HepG2 (cell line): Measurements from ENCODE around the gene RNASE8. TPM values are rescaled to one million over a fixed set of nuclear protein-coding genes. Genes with fewer than 3 reads are reported as not detected.
A peak's percentile ranks its signal among the peaks of the same experiment; 100 is the strongest.

Experiments used
- ARNT ChIP-seq: fragments of 450-650 bp; IDR thresholded peaks from 2 replicates; pipeline ENCODE4 v1.6.1; 2017
- CAMTA2 ChIP-seq: sonication (generic); formaldehyde crosslinking; IDR thresholded peaks from 2 replicates; pipeline ENCODE4 v1.4.0; 2020; ENCODE audit warnings: mild to moderate bottlenecking, missing genetic modification reagents, borderline replicate concordance
- DR1 ChIP-seq: sonication (generic); formaldehyde crosslinking; IDR thresholded peaks from 2 replicates; pipeline ENCODE4 v1.8.0; 2021; ENCODE audit warnings: mild to moderate bottlenecking, missing genetic modification reagents, inconsistent platforms
- E2F1 ChIP-seq: sonication (generic); formaldehyde crosslinking; IDR thresholded peaks from 2 replicates; pipeline ENCODE4 v1.5.0; 2020; ENCODE audit warnings: missing genetic modification reagents
- ELF4 ChIP-seq: sonication (generic); formaldehyde crosslinking; IDR thresholded peaks from 2 replicates; pipeline ENCODE4 v1.5.0; 2020; ENCODE audit warnings: missing genetic modification reagents, mild to moderate bottlenecking, moderate library complexity, borderline replicate concordance
- FLYWCH1 ChIP-seq: sonication (generic); formaldehyde crosslinking; IDR thresholded peaks from 2 replicates; pipeline ENCODE4 v1.8.1; 2023; ENCODE audit warnings: mild to moderate bottlenecking, missing genetic modification reagents
- HDAC2 ChIP-seq: sonication (generic); formaldehyde crosslinking; IDR thresholded peaks from 2 replicates; pipeline ENCODE4 v1.4.0; 2020; ENCODE audit warnings: missing genetic modification reagents
- KMT2B ChIP-seq: IDR thresholded peaks from 2 replicates; pipeline ENCODE4 v1.6.1; 2016; ENCODE audit warnings: missing genetic modification reagents, missing compliant biosample characterization
- MED13 ChIP-seq: sonication (generic); formaldehyde crosslinking; IDR thresholded peaks from 2 replicates; pipeline ENCODE4 v1.5.0; 2020; ENCODE audit warnings: missing genetic modification reagents
- NCOA2 ChIP-seq: sonication (generic); formaldehyde crosslinking; IDR thresholded peaks from 2 replicates; pipeline ENCODE4 v1.8.0; 2022; ENCODE audit warnings: inconsistent platforms
- NFIB ChIP-seq: sonication (generic); formaldehyde crosslinking; IDR thresholded peaks from 2 replicates; pipeline ENCODE4 v1.9.0; 2021; ENCODE audit warnings: missing genetic modification reagents, mild to moderate bottlenecking, borderline replicate concordance
- NFKBIZ ChIP-seq: IDR thresholded peaks from 2 replicates; pipeline ENCODE4 v1.6.1; 2018; ENCODE audit warnings: missing genetic modification reagents, missing compliant biosample characterization
- POLR2G ChIP-seq: fragments of 200-400 bp; formaldehyde crosslinking; IDR thresholded peaks from 2 replicates; pipeline ENCODE4 v1.6.1; 2018; ENCODE audit warnings: mild to moderate bottlenecking, low read depth, low read length, moderate library complexity
- SNAPC4 ChIP-seq: sonication (generic); formaldehyde crosslinking; IDR thresholded peaks from 2 replicates; pipeline ENCODE4 v1.4.0; 2020; ENCODE audit warnings: mild to moderate bottlenecking, missing genetic modification reagents
- SP4 ChIP-seq: sonication (generic); formaldehyde crosslinking; IDR thresholded peaks from 2 replicates; pipeline ENCODE4 v1.8.1; 2023; ENCODE audit warnings: mild to moderate bottlenecking, missing genetic modification reagents
- ZNF17 ChIP-seq: sonication (generic); formaldehyde crosslinking; IDR thresholded peaks from 2 replicates; pipeline ENCODE4 v1.5.0; 2020; ENCODE audit warnings: mild to moderate bottlenecking, missing genetic modification reagents
- ZNF274 ChIP-seq: sonication (generic); formaldehyde crosslinking; IDR thresholded peaks from 2 replicates; pipeline ENCODE4 v1.5.1; 2020; ENCODE audit warnings: mild to moderate bottlenecking, missing genetic modification reagents
- ZNF281 ChIP-seq: sonication (generic); formaldehyde crosslinking; IDR thresholded peaks from 2 replicates; pipeline ENCODE4 v1.4.0; 2020; ENCODE audit warnings: missing genetic modification reagents, borderline replicate concordance
- ZNF329 ChIP-seq: sonication (generic); formaldehyde crosslinking; IDR thresholded peaks from 2 replicates; pipeline ENCODE4 v1.9.0; 2021; ENCODE audit warnings: low read depth, mild to moderate bottlenecking, missing genetic modification reagents
- polyA plus RNA-seq, 8 experiments: library from polyadenylated mRNA; depleted of rRNA in 3 of 8; stranded (reverse) in 7 of 8; unstranded in 1 of 8; fragments of >200 nt; fragmentation: Illumina TruSeq in 4 of 8; extraction: Trizol in 4 of 8; gene quantifications; 2 replicates each; pipeline versions ENCODE4 v1.2.1 to v1.2.3, GENCODE V29; 2011 to 2016; ENCODE audit warnings: low read depth in 4 of 8, missing spikeins in 1 of 8, mixed read lengths in 1 of 8; ENCODE audit not compliant: insufficient read depth in 1 of 8
- total RNA-seq, 5 experiments: library from RNA; depleted of rRNA; stranded (reverse); fragments of >200 nt; fragmentation: Illumina TruSeq; extraction: Trizol; gene quantifications; 2 replicates each; pipeline ENCODE4 v1.2.3, GENCODE V29; 2016; ENCODE audit warnings: low read depth in 1 of 5

RNASE8 gene
- total and polyA plus RNA-seq, 2 of the 13 experiments (the other 11 are each of a cell fraction or from before 2014, with no cell fraction given): not detected

GRCh38 chr14:21026988-21027315, 30.7 kb upstream of the RNASE8 start (continued):
- no peak for TF ChIP-seq CAMTA2 (CRISPR knock-in tag)
- no peak for TF ChIP-seq ELF4 (CRISPR knock-in tag)
- no peak for TF ChIP-seq POLR2G
- no peak for TF ChIP-seq NFKBIZ (CRISPR knock-in tag)
- TF ChIP-seq NCOA2 (CRISPR knock-in tag): peak; percentile 33; the same call in 1 of the 2 replicates
- no peak for TF ChIP-seq ZNF274 (CRISPR knock-in tag)
- no peak for TF ChIP-seq NFIB (CRISPR knock-in tag)
- no peak for TF ChIP-seq FLYWCH1 (CRISPR knock-in tag)
- no peak for TF ChIP-seq SNAPC4 (CRISPR knock-in tag)
- TF ChIP-seq MED13 (CRISPR knock-in tag): no peak
- no peak for TF ChIP-seq E2F1 (CRISPR knock-in tag)
- TF ChIP-seq ARNT: no peak
- no peak for TF ChIP-seq DR1 (CRISPR knock-in tag)
- no peak for TF ChIP-seq ZNF329 (CRISPR knock-in tag)
- TF ChIP-seq HDAC2: no peak
- TF ChIP-seq ZNF281: peak; percentile 36; the same call in 1 of the 2 replicates
- no peak for TF ChIP-seq ZNF17 (CRISPR knock-in tag)
- TF ChIP-seq KMT2B (CRISPR knock-in tag): no peak
- no peak for TF ChIP-seq SP4 (CRISPR knock-in tag)
